B cell (primary cell): ENCODE results near the gene STON2. TPM values are rescaled to one million over a fixed set of nuclear protein-coding genes. Genes with fewer than 3 reads are reported as not detected.
A peak's percentile ranks its signal among the peaks of the same experiment; 100 is the strongest.

Experiments
- ATAC-seq: fragments of 200-7000 bp; cut with Tn5 transposase; one replicate; pipeline ENCODE4 v1.10.0; 2021; ENCODE audit warnings: low read depth, mild to moderate bottlenecking, moderate number of reproducible peaks, moderate library complexity
- CTCF ChIA-PET: fragments of 350-600 bp; sonication (Branson Sonifier 250); formaldehyde crosslinking; loops from one replicate; lab custom pipeline; 2021; ENCODE audit warnings: antibody characterized with exemption, inconsistent platforms; lab: Charles Lee
- POLR2A ChIA-PET: fragments of 350-600 bp; sonication (Branson Sonifier 250); formaldehyde crosslinking; loops from one replicate; lab custom pipeline; 2021; ENCODE audit warnings: antibody characterized with exemption; lab: Charles Lee
- DNase-seq: peaks from one replicate; pipeline ENCODE4 v3.0.0; 2013
- H2AFZ ChIP-seq: 2 replicates; pipeline ENCODE4 v1.6.1; 2012; ENCODE audit warnings: mild to moderate bottlenecking, low read depth, low read length; ENCODE audit not compliant: insufficient read depth, poor library complexity, severe bottlenecking
- H3K27ac ChIP-seq, 2 donors: 1 replicate in 1 of 2; 2 replicates in 1 of 2; pipeline ENCODE4 v1.5.1; 2012 to 2013; ENCODE audit warnings: low read length in 2 of 2, mild to moderate bottlenecking in 2 of 2, moderate library complexity in 1 of 2
- H3K27me3 ChIP-seq, 4 experiments: fragments of 200-600 bp in 1 of 4; sonication (generic) in 1 of 4; replicated peaks in 1 of 4; 1 replicate in 2 of 4; 2 replicates in 2 of 4; pipeline versions ENCODE4 v1.6.1 to v1.7.0; 2013 to 2016; ENCODE audit warnings: low read length in 3 of 4, mild to moderate bottlenecking in 2 of 4, mixed read lengths in 1 of 4, moderate library complexity in 1 of 4; ENCODE audit not compliant: insufficient read depth in 4 of 4, control insufficient read depth in 3 of 4; ENCODE audit errors: control extremely low read depth in 1 of 4
- H3K36me3 ChIP-seq, 2 experiments: replicated peaks in 1 of 2; 1 replicate in 1 of 2; 2 replicates in 1 of 2; pipeline versions ENCODE4 v1.6.1 to v1.7.1; 2013; ENCODE audit warnings: low read length in 1 of 2; ENCODE audit not compliant: insufficient read depth in 2 of 2, control insufficient read depth in 1 of 2; ENCODE audit errors: control extremely low read depth in 1 of 2, extremely low read depth in 1 of 2
- H3K4me1 ChIP-seq, 2 donors: fragments of 200-600 bp in 1 of 2; sonication (generic) in 1 of 2; 1 replicate in 1 of 2; 2 replicates in 1 of 2; pipeline versions ENCODE4 v1.5.1 to v1.6.1; 2013 to 2017; ENCODE audit warnings: low read length in 2 of 2; ENCODE audit not compliant: control insufficient read depth in 2 of 2, insufficient read depth in 2 of 2
- H3K4me2 ChIP-seq: replicated peaks from 2 replicates; pipeline ENCODE3; 2012; ENCODE audit warnings: mild to moderate bottlenecking, low read depth, low read length; ENCODE audit not compliant: poor library complexity, severe bottlenecking
- H3K4me3 ChIP-seq, 5 experiments: fragments of 200-600 bp in 1 of 5; sonication (generic) in 1 of 5; 1 replicate in 3 of 5; 2 replicates in 2 of 5; pipeline versions ENCODE4 v1.5.1 to v1.7.0; 2011 to 2016; ENCODE audit warnings: low read length in 4 of 5, mild to moderate bottlenecking in 4 of 5, low read depth in 2 of 5, control low read depth in 1 of 5, moderate library complexity in 1 of 5; ENCODE audit not compliant: insufficient read depth in 1 of 5; ENCODE audit errors: control extremely low read depth in 1 of 5, extremely low read depth in 1 of 5
- H3K79me2 ChIP-seq: fragments of 200-600 bp; sonication (generic); one replicate; pipeline ENCODE4 v1.6.0; 2016; ENCODE audit warnings: low read length; ENCODE audit not compliant: control insufficient read depth, insufficient read depth
- H3K9ac ChIP-seq: fragments of 200-600 bp; sonication (generic); 2 replicates; pipeline ENCODE4 v1.6.1; 2017; ENCODE audit warnings: mild to moderate bottlenecking, low read length, moderate library complexity
- H3K9me3 ChIP-seq, 3 donors: one replicate each; pipeline versions ENCODE4 v1.6.1 to v1.7.1; 2013; ENCODE audit warnings: low read length in 2 of 3; ENCODE audit not compliant: control insufficient read depth in 2 of 3, insufficient read depth in 1 of 3; ENCODE audit errors: control extremely low read depth in 1 of 3
- H4K20me1 ChIP-seq: 2 replicates; pipeline ENCODE4 v1.6.0; 2012; ENCODE audit warnings: mild to moderate bottlenecking, low read length; ENCODE audit not compliant: insufficient read depth, control insufficient read depth, poor library complexity, severe bottlenecking
- H3K27ac Mint-ChIP-seq: one replicate; pipeline ENCODE4 v1.8.0; 2021; ENCODE audit warnings: mixed read lengths
- H3K27me3 Mint-ChIP-seq: one replicate; pipeline ENCODE4 v1.8.0; 2021; ENCODE audit warnings: mixed read lengths
- H3K4me1 Mint-ChIP-seq: one replicate; pipeline ENCODE4 v1.8.0; 2021; ENCODE audit warnings: mixed read lengths
- H3K4me3 Mint-ChIP-seq: one replicate; pipeline ENCODE4 v1.8.0; 2021; ENCODE audit warnings: mixed read lengths
- H3K9me3 Mint-ChIP-seq: one replicate; pipeline ENCODE4 v1.8.0; 2022; ENCODE audit warnings: mixed read lengths; ENCODE audit not compliant: insufficient read depth
- EZH2 ChIP-seq: IDR thresholded peaks from 2 replicates; pipeline ENCODE4 v1.6.1; 2012; ENCODE audit warnings: borderline replicate concordance, low read depth, mild to moderate bottlenecking, moderate library complexity, low read length; ENCODE audit not compliant: insufficient read depth, poor library complexity, severe bottlenecking
- WGBS: methylation state at CpG from one replicate; pipeline ENCODE4 v1.1.5; 2013; ENCODE audit warnings: missing lambda C conversion rate; ENCODE audit not compliant: insufficient coverage; 5-methylcytosine and 5-hydroxymethylcytosine counted together
- intact Hi-C: fragments of 100-400 bp; cut with micrococcal nuclease; formaldehyde crosslinking; loops from one replicate; pipeline ENCODE4 v1.10.0; 2022
- polyA plus RNA-seq: library from polyadenylated mRNA; depleted of rRNA; stranded (reverse); fragments of >200 nt; gene quantifications from 2 replicates; pipeline ENCODE4 v1.2.3, GENCODE V29; 2012
- total RNA-seq, 2 donors: library from RNA; stranded (reverse); fragments of 120-200 nt in 1 of 2; gene quantifications; 1 replicate in 1 of 2; 2 replicates in 1 of 2; pipeline versions ENCODE4 v1.2.3 to v1.2.4, GENCODE V29; 2013 to 2022
- TF ChIP-seq, protein P1 (sequence below): fragments of 200-600 bp; IDR thresholded peaks from one replicate; pipeline ENCODE4 v1.8.0; 2022; ENCODE audit warnings: antibody characterized with exemption, mild to moderate bottlenecking

The STON2 gene
- total and polyA plus RNA-seq, 2 donors (not counting 1 experiment from before 2014, with no cell fraction given), result 0.03 TPM; not detected in 1

DNA sequence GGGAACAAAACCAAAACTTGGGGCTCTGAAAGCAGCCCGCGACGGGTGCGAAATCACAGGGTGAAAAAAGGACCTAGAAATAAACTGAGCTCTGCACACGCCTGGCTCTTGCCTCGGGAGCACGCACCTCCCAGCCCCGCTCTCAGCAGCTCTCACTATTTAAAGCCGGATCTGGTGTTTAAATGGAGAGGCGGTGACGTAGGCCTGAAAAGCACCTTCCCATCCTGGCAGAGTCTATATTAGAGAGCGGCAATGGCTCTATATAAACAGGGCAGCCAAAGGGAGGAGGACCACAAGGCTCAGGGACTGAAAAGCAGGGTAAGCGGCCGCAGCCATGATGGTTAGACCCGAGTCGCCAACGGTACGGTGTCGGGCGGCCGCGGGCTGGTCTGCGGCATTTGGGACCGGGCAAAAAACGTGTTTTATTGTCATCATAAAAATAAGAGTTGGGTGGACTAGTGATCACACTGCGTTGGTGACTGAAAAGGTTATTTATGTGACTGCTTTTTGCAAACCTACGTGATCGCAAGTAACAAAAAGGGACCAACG is 180.8 kb downstream of the STON2 start:
- Histone ChIP-seq H3K4me2 (peak overlapping the region; percentile 79), H3K27ac (peak overlapping the region; percentile 84 to 98), H3K9me3 (no peaks in the 10 kb centered on the region), H2AFZ (peak overlapping the region; percentile 46), H3K79me2 (peaks cover 54% of the 10 kb centered on the region), H3K4me3 (peak overlapping the region; percentile 60 to 99 (median 95)), H3K4me1 (peaks cover 13 to 16% of the 10 kb centered on the region in 2 donors), H4K20me1 (no peaks in the 10 kb centered on the region), H3K36me3 (peaks cover 9 to 16% of the 10 kb centered on the region in 2 experiments), H3K27me3 (no peaks in the 10 kb centered on the region), H3K9ac (peak overlapping the region; percentile 99)
- CTCF ChIA-PET, result interaction anchor here (0.8 to 0.9 kb wide), 3 partner anchors 32 to 223 kb away, joined by 3 to 5 read pairs (median 4); no protein-coding TSS in a partner anchor
- Mint-ChIP-seq H3K4me1 (peaks cover 33% of the 10 kb centered on the region), H3K9me3 (no peaks in the 10 kb centered on the region), H3K4me3 (peak overlapping the region; percentile 97), H3K27ac (peak overlapping the region; percentile 100), H3K27me3 (no peaks in the 10 kb centered on the region)
- ATAC-seq, result peak; percentile 56
- WGBS, result 1% methylated on average over 23 of the region's 29 CpGs
- TF ChIP-seq, protein P1, sequence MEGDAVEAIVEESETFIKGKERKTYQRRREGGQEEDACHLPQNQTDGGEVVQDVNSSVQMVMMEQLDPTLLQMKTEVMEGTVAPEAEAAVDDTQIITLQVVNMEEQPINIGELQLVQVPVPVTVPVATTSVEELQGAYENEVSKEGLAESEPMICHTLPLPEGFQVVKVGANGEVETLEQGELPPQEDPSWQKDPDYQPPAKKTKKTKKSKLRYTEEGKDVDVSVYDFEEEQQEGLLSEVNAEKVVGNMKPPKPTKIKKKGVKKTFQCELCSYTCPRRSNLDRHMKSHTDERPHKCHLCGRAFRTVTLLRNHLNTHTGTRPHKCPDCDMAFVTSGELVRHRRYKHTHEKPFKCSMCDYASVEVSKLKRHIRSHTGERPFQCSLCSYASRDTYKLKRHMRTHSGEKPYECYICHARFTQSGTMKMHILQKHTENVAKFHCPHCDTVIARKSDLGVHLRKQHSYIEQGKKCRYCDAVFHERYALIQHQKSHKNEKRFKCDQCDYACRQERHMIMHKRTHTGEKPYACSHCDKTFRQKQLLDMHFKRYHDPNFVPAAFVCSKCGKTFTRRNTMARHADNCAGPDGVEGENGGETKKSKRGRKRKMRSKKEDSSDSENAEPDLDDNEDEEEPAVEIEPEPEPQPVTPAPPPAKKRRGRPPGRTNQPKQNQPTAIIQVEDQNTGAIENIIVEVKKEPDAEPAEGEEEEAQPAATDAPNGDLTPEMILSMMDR, result no peak
- TF ChIP-seq EZH2, result no peak
- POLR2A ChIA-PET, result interaction anchor here (0.7 to 1.4 kb wide), 4 partner anchors 31 to 277 kb away, joined by 3 to 4 read pairs (median 3); partner anchors contain the start of gene CEP128
- peak; percentile 96 for DNase-seq
- intact Hi-C loops, result loop anchor here (1.0 to 5.0 kb wide), 4 partner anchors 8 to 260 kb away; no protein-coding TSS in a partner anchor

DNA sequence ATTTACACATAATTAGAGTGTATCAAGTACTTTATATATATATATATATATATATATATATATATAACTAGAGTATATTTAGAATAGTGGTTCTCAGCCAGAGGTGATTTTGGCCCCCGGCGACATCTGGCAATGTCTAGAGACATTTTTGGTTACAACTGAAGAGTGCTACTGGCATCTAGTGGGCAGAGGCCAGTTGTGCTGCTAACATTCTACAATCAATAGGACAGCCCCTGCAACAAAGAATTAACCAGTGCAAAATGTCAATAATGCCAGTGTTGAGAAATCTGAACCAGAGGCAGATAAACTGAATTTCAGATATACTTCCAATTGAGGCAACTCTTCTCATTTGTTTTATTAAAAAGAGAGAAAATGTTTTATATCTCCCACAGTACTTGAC is 188.3 kb downstream of the STON2 start:
- no peak for TF ChIP-seq EZH2
- TF ChIP-seq, protein P1, result peak; percentile 75
- H3K27me3 Mint-ChIP-seq, result no peaks in the 10 kb centered on the region
- POLR2A ChIA-PET, result interaction anchor here (1.2 kb wide), 1 partner anchor 9 kb away, joined by 6 read pairs; the partner anchor contains the start of gene GTF2A1
- no peak overlapping the region for H3K27ac Mint-ChIP-seq
- ATAC-seq (peak; percentile 75), DNase-seq (peak; percentile 64)
- no peak overlapping the region for H2AFZ ChIP-seq
- H3K4me2 ChIP-seq, result no peak overlapping the region
- H3K9ac ChIP-seq, result no peak overlapping the region
- H3K27ac ChIP-seq, result peak overlapping the region in 1 of 2 donors; percentile 3
- CTCF ChIA-PET, result interaction anchor here (0.7 to 5.4 kb wide), 7 partner anchors 15 to 258 kb away, joined by 3 to 27 read pairs (median 3); no protein-coding TSS in a partner anchor
- peaks cover 3 to 14% (median 9%) of the 10 kb centered on the region in 3 donors for H3K9me3 ChIP-seq
- peaks cover 19 to 55% of the 10 kb centered on the region in 2 experiments for H3K36me3 ChIP-seq
- H3K27me3 ChIP-seq, result no peaks in the 10 kb centered on the region
- no peak overlapping the region for H3K4me3 ChIP-seq
- H4K20me1 ChIP-seq, result no peaks in the 10 kb centered on the region
- no peak overlapping the region for H3K4me3 Mint-ChIP-seq
- H3K4me1 Mint-ChIP-seq, result peaks cover 52% of the 10 kb centered on the region
- H3K9me3 Mint-ChIP-seq, result peaks cover 3% of the 10 kb centered on the region
- H3K4me1 ChIP-seq, result peaks cover 17 to 22% of the 10 kb centered on the region in 2 donors
- WGBS, result no CpG with 5 or more reads among the region's 2 CpGs
- peaks cover 77% of the 10 kb centered on the region for H3K79me2 ChIP-seq
- intact Hi-C loops, result loop anchor here (1.0 to 2.0 kb wide), 4 partner anchors 7 to 257 kb away; partner anchors contain the start of gene TSHR
